ENCODE measurements around the gene KCNIP1.

Gene KCNIP1

DNA sequence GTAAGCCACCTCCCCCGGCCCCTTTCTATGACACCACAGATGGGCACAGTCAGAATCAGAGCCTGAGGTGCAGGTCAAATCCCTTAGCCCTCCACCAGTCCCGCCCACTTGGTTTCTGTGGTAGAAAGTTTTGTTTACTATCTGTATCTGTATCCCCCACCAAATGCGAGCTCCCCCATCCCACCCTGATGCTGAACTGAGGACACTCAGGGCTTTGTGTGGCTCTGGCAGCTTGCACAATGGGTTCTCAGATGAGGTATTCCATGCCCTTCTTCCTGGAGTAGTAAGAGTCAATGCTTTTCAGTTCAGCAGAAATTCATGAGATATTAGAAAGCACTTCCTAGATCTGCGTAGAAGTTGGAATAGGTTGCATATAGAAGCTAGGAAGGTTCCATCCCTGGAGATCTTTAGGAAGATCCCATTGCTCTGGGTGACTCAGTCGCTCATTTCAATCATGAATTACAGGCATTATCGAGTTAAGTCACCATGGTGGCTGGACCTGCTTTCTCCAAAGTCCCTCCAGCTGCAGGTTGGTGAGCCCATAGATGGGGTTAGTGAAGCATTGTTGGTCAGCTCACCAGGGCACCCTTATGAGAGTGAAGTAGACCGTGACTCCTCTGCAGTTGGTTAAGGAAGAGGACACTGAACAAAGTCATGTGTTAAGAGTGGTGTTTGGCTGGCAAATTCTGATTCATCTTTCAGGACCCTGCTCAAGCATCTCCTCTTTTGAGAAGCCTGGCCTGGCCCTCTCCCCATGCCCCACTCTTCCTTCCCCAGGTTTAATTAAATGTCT lies 10.6 kb upstream of the KCNIP1 start:
- no peak overlapping the region for H3K27ac Mint-ChIP-seq
- H3K4me1 Mint-ChIP-seq: no peaks in the 10 kb centered on the region
- no peak overlapping the region for H3K4me3 Mint-ChIP-seq
- no peak for ATAC-seq
- H3K36me3 Mint-ChIP-seq: no peaks in the 10 kb centered on the region
- no peaks in the 10 kb centered on the region for H3K9me3 Mint-ChIP-seq
- H3K27me3 Mint-ChIP-seq: peaks cover 60% of the 10 kb centered on the region

DNA sequence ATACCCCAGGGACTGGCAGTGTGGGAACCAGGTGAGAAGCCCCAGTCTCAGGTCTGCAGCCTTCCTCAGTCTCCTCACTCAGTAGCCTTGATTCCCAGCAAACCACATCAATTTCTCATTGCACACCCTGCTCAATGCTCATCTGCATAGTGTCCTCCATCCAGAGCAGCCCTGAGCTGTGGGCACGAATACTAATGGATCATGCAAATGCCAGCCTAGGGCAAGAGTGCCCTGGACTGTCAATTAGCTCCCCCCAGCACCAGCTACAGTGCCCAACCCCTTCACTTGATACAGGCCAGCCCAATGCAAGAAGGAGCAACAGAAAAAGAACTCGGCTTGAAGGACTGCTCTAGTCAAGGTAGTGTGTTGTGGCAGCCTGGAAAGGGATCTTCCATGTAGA lies 9.8 kb upstream of the KCNIP1 start:
- no peaks in the 10 kb centered on the region for H3K4me1 Mint-ChIP-seq
- no peak for ATAC-seq
- H3K27me3 Mint-ChIP-seq: peaks cover 52% of the 10 kb centered on the region
- H3K36me3 Mint-ChIP-seq: no peaks in the 10 kb centered on the region
- no peaks in the 10 kb centered on the region for H3K9me3 Mint-ChIP-seq
- H3K27ac Mint-ChIP-seq: no peak overlapping the region
- H3K4me3 Mint-ChIP-seq: no peak overlapping the region

DNA sequence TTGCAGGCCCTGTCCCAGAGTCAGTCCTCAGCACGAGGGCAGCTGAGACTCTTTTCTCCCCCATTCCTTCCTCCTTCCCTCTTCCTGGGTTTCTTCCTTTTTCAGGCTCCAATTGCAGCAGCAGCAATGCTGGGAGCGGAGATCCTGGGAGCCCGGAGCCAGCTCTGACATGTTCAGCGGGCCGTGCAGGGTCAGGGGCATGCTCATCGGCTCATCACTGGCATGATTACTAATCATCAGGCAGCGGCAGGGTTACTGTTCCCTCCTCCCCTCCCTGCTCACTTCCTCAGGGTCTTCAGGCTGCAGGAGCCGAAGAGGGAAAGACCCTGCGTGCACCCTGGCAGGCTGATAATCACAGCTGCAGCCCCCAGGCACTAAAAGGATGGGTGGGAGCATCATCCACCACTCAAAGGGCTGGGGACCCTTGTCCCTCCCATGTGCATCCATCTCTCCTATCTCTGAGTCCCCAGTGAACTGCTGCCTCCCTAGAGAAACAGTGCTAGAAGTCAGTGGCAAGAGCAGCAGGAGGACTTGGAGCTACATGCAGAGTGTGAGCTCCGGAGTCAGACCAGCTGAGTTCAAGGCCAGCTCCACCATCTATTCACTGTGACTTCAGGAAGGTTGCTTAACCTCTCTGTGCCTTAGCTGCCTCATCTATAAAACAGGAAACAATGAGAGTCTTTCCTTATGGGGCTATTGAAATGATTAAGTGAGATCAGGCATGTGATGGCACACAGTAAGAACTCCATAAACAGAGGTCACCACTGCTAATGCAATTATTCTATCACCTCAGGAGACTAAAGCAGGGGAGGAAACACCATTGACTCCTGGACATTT lies 7.8 kb upstream of the KCNIP1 start:
- Mint-ChIP-seq H3K27me3 (peaks cover 61% of the 10 kb centered on the region), H3K36me3 (no peaks in the 10 kb centered on the region), H3K4me3 (no peak overlapping the region), H3K9me3 (peaks cover 3% of the 10 kb centered on the region), H3K4me1 (no peaks in the 10 kb centered on the region), H3K27ac (no peak overlapping the region)
- no peak for ATAC-seq

DNA sequence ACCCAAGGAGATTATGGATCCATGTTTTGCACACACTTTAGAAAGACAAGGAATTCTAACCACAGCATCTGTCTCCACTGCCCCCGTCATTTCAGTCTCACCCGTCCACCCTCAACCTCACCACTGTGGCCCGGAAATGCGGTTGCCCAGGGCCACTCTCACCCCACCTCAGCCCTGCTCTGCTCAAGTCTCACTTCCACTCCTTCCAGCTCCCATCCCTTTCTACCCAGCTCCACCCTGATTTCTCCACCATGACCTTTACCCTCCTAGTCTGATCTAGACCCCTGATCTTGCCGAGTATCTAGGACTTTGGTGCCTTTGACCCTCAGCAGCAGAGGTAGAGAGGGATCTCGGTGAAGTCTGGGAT lies 7.2 kb upstream of the KCNIP1 start:
- Mint-ChIP-seq H3K27ac (no peak overlapping the region), H3K9me3 (peaks cover 3% of the 10 kb centered on the region), H3K36me3 (no peaks in the 10 kb centered on the region), H3K4me3 (no peak overlapping the region), H3K27me3 (peaks cover 67% of the 10 kb centered on the region), H3K4me1 (no peaks in the 10 kb centered on the region)
- no peak for ATAC-seq

DNA sequence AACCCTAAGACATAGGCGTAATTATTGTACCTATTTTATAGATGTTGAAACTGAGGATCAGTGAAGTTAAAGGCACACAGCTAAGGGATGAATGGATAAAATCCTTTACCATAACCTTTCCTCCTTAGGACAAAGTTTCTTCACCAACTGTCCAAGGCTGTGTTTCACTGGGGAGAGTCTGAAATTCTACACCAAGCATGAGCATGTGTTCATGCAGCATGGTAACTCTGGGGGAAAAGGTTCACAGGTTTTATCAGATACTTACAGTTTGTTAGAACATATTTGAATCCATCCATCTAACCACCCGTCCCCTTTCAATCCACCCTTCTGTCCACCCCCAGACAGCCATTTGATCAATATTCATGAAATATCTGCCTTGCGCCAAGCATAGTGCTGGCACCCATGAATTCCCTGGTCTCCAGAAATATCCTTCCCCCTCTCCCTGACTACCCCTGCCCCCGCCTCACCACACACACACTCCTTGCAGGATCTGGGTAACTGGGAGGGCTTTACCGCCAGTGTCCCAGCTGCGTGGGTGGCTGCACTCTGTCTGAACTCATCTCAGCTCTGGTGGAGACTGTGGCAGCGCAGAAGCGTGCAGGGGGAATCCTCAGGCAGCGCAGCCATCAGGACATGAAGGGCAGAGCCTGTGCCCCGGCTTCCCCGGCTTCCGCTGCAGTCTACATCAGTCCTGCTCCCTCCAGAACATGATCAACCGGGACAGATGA lies 6.3 kb upstream of the KCNIP1 start:
- no peak overlapping the region for H3K4me3 Mint-ChIP-seq
- H3K36me3 Mint-ChIP-seq: no peaks in the 10 kb centered on the region
- H3K27me3 Mint-ChIP-seq: peaks cover 76% of the 10 kb centered on the region
- peaks cover 3% of the 10 kb centered on the region for H3K9me3 Mint-ChIP-seq
- ATAC-seq: no peak
- no peak overlapping the region for H3K27ac Mint-ChIP-seq
- H3K4me1 Mint-ChIP-seq: no peaks in the 10 kb centered on the region

DNA sequence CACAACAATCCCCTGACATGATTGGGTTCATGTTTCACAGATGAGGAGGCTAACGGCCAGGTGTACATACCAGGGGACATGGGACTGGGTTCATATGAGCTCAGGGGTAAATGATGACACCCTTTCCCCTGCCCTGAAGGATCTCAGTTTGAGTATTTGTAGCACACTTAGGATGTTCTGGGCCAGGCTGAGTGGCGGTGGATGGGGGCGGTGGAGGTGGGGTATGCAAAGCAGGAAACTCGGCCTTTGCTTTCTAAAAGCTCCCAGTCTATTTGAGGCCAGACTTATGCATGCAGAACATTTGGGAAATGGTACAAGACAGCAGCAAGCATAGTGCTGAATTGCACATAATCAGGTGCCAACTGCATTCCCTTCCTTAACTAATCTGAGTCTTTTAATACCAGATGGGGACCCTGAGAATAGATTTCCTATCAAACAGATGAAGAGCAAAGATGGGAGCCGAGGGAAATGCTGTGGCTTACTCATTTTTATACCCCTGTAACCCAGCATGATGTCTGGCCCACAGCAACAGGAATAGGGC lies 4.9 kb upstream of the KCNIP1 start:
- Mint-ChIP-seq H3K27me3 (peaks cover 81% of the 10 kb centered on the region), H3K4me1 (no peaks in the 10 kb centered on the region), H3K36me3 (no peaks in the 10 kb centered on the region), H3K9me3 (peaks cover 3% of the 10 kb centered on the region), H3K4me3 (no peak overlapping the region), H3K27ac (no peak overlapping the region)
- no peak for ATAC-seq

DNA sequence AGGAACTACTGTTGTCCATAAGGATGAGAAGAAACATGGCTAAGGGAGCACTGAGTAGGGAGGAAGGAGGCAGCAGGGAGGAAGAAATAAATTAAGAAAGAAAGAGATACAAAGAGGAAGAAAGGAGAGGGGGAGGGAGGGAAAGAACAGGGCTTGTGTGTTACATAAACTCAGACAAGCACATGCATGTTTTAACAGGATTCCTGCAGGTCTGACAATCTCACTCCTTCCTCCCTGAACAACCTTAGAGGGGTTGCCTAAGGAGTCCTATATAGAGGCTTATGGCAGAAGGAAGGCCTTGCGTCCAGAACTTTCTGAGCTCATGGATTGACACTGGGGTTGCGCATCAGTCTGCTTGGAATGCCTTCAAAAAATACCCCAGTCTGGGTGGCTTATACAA lies 4.2 kb upstream of the KCNIP1 start:
- Mint-ChIP-seq H3K4me3 (no peak overlapping the region), H3K27me3 (peaks cover 80% of the 10 kb centered on the region), H3K9me3 (peaks cover 3% of the 10 kb centered on the region), H3K27ac (no peak overlapping the region), H3K36me3 (no peaks in the 10 kb centered on the region), H3K4me1 (no peaks in the 10 kb centered on the region)
- no peak for ATAC-seq

DNA sequence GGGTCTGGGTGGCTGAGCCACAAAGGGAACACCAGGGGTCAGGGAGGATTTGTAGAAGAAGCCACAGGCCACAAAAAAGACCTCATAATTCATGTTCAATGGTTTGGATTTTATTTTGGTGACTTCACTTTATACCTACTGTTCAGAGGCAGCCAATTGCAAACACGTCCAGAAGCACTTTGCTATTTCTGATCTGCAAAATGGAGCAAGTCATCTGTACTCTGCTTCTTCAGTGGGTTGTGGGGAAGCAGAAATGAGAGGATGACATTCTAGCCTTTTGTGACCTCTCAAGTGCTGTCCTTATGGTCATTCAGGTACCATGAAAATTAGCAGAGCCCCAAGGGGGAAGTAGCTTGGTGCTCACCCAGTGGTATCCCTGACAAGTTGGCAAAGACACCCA lies 2.5 kb upstream of the KCNIP1 start:
- H3K27me3 Mint-ChIP-seq: peaks cover 78% of the 10 kb centered on the region
- H3K4me3 Mint-ChIP-seq: no peak overlapping the region
- no peaks in the 10 kb centered on the region for H3K4me1 Mint-ChIP-seq
- ATAC-seq: no peak
- no peak overlapping the region for H3K27ac Mint-ChIP-seq
- peaks cover 3% of the 10 kb centered on the region for H3K9me3 Mint-ChIP-seq
- H3K36me3 Mint-ChIP-seq: no peaks in the 10 kb centered on the region

DNA sequence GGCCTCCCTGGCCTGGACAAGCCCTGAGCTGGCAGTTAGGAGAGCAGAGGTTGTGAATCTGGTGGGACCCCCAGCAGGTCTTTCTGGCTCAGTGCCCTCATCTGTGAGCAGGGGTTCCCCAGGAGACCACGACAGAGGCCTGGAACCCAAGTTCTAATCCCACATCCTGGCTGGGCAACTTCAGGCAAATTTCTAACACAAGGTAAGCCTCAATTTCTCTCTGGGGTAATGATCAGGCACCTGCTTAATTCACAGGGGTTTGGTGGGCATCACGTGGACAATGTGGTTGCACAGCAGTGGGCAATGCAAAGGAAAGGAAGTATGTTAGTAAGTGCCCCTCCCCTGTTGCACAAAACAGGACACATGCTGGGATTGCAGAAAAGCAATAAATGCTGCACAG lies 1.9 kb upstream of the KCNIP1 start:
- ATAC-seq: no peak
- Mint-ChIP-seq H3K27ac (no peak overlapping the region), H3K4me1 (no peaks in the 10 kb centered on the region), H3K27me3 (peaks cover 73% of the 10 kb centered on the region), H3K36me3 (no peaks in the 10 kb centered on the region), H3K9me3 (peaks cover 3% of the 10 kb centered on the region), H3K4me3 (no peak overlapping the region)

DNA sequence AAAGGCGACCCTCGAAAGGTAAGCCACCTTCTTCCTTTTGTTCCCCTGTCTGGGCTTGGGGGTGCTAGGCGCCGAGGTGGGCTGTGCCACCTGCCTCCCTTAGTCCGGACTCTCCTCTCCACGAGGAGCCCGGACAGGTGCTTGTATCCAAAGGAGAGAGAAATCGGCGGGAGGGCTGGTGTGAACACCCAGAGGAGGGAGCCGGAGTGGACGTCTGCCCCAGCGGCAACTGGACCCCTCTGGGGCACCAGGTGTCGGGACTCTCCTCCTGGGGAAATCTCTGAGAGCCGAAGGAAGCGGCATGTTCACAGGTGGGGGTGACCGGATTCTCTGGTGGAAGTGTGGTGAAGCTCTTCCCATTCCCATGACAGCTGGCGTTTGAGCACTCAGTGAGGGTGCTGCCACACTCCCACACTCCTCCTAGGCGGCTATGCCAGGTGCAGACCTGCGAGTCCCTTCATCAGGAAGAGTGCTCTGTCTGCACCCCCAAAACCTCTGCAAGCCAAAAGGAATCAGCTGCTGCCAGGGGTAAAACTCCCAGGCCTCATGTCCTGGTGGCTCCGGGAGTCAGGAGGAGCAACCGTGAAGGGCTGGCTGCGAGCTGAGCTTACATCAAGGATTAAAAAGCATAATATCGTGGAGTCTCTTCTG lies 921 bp downstream of the KCNIP1 start:
- Mint-ChIP-seq H3K9me3 (no peaks in the 10 kb centered on the region), H3K4me1 (no peaks in the 10 kb centered on the region), H3K27me3 (peaks cover 64% of the 10 kb centered on the region), H3K4me3 (no peak overlapping the region), H3K27ac (no peak overlapping the region), H3K36me3 (no peaks in the 10 kb centered on the region)
- no peak for ATAC-seq

DNA sequence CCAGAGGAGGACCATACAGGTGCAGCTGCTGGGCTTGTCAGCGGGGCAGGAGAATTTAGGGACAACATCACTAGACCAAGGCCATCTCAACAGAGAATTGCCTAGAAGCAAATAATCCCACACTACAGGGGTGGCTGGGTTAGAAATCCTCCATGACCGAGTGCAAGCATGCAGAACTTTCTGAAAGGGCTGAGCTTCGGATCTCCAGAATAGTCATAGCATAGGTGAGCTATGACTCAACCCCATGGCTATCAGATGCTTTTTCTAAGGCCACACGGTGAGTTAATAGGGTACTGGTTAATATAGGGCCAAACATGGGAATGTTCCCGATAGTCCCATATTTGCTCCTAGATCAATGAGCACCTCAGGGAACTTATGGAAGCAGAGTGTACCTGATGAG lies 4.2 kb downstream of the KCNIP1 start:
- Mint-ChIP-seq H3K9me3 (no peaks in the 10 kb centered on the region), H3K4me3 (no peak overlapping the region), H3K4me1 (no peaks in the 10 kb centered on the region), H3K27ac (no peak overlapping the region), H3K36me3 (no peaks in the 10 kb centered on the region), H3K27me3 (peaks cover 37% of the 10 kb centered on the region)
- no peak for ATAC-seq

DNA sequence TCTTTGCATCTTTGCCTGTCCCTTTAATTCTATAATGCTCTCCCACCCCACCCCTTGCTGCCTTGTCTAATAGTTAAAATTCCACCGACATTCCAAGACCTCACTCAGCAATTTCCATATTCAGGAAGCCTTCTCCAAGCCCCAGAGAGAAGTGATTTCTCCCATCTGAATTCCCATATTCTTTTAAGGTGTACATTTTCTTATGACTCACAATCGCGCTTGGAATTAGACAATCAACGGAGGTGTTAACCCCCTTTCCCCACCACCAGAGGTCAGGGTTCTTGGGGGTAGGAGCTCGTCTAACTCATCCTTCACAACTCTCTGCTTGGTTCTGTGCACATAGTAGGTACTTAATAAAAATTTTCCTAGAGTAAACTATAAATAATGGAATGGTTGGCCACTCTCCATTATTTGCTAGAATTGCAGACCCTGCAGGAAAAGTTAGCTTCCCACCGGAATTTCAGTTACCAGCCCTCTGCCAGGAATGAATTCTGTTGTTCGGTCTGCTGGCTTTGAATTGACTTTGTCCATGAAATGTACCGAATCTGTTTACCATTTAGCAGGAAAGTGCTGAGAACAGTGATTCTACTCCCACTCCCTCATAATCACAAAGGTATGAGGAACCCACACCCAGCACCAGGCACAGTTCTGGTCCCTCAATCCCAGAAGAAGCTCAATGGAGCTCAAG lies 5.0 kb downstream of the KCNIP1 start:
- Mint-ChIP-seq H3K9me3 (no peaks in the 10 kb centered on the region), H3K27me3 (peaks cover 30% of the 10 kb centered on the region), H3K27ac (no peak overlapping the region), H3K4me3 (no peak overlapping the region), H3K4me1 (no peaks in the 10 kb centered on the region), H3K36me3 (no peaks in the 10 kb centered on the region)
- no peak for ATAC-seq

DNA sequence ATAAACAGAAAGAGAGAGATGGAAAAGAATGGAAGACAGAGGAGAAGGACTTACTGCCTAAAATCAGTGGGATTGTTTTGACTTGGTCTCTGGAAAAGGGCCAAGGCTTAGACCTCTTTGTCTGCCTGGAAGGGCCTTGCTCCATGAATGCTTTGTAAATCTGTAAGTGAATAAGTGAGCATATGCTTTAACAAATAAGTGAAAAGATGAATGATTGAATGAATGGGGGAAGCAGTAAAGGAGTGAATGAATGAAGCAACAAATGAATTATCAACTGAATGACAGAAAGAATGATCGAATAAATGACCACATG lies 5.5 kb downstream of the KCNIP1 start:
- Mint-ChIP-seq H3K27me3 (peaks cover 26% of the 10 kb centered on the region), H3K36me3 (no peaks in the 10 kb centered on the region), H3K4me1 (no peaks in the 10 kb centered on the region), H3K4me3 (no peak overlapping the region), H3K27ac (no peak overlapping the region), H3K9me3 (no peaks in the 10 kb centered on the region)
- no peak for ATAC-seq

DNA sequence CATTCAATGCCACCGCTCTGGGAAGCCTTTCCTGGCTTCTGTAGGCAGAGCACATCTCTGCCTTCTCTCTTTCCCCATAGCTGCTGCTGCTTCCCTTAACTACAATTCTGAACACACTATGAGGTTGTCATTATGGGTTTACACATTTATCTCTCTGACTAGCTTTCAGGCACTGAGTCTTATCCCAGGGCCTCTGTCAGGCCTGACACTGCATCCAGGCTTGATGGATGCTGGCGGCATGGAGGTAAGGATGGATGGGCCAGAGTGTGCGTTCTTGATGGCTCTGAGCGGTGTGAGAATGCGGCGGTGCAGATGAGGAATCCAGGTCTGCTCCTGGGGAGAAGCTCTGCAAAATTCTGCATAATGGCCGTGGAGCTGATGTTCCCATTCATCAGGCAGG lies 6.3 kb downstream of the KCNIP1 start:
- Mint-ChIP-seq H3K4me1 (no peaks in the 10 kb centered on the region), H3K9me3 (no peaks in the 10 kb centered on the region), H3K27ac (no peak overlapping the region), H3K36me3 (no peaks in the 10 kb centered on the region), H3K4me3 (no peak overlapping the region), H3K27me3 (peaks cover 18% of the 10 kb centered on the region)
- no peak for ATAC-seq

DNA sequence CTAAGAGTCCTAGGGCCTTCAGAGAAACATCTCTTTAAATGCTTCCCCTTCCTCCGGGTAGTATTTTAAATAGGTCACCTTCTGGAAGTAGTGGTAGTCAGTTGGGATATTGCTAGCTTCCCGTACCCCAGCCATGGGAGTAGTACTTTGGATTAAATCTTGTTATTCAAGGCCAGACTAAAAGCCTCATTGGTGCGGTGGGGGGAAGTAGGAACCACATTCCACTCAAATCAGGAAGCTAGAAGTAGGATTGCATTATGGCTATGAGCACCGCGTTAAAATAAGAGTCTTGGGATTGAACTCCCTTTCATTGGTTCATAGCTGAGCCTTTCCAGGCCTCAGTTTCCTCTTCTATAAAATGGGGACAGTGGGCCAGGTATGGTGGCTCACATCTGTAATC lies 6.7 kb downstream of the KCNIP1 start:
- Mint-ChIP-seq H3K36me3 (no peaks in the 10 kb centered on the region), H3K4me3 (no peak overlapping the region), H3K27me3 (peaks cover 14% of the 10 kb centered on the region), H3K27ac (no peak overlapping the region), H3K9me3 (no peaks in the 10 kb centered on the region), H3K4me1 (no peaks in the 10 kb centered on the region)
- ATAC-seq: no peak

Measured in stimulated activated memory B cell treated with anti-CD40 and anti-IgM and Interleukin-4, amounts not matched to agents 10 μg/mL and 1 μg/mL and 100 μg/mL, for 72 hours (primary cell).